HG02623 (cell line): ENCODE results near the gene CHD2.
"Not testable (repeated sequence)": the region's sequence is repeated elsewhere in the genome, so short reads cannot be mapped to it uniquely, and the experiment has no call there.

Experiments used
- ATAC-seq: cut with Tn5 transposase; IDR thresholded peaks from one replicate; pipeline ENCODE4 v1.9.1; 2021; ENCODE audit warnings: moderate library complexity; ENCODE audit not compliant: unreplicated experiment

CHD2 gene

DNA sequence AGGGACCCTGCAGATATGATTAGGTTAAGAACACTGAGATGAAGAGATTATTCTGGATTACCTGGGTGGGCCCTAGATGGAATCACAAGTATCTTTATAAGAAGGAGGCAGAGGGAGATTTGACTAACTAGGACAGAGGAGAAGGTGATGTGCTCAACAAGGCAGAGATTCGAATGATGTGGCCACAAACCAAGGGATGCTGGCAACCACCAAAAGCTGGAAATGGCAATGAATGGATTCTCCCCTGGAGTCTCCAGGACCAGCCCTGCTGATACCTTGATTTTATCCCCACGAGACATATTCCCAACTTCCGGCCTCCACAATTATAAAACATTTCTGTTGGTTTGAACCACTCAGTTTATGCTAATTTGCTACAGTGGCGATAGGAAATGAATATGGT, 146.0 kb downstream of the CHD2 start:
- ATAC-seq = no peak

GRCh38 chr15:93046721-93047120, 146.6 kb downstream of the CHD2 start:
- ATAC-seq = no peak

GRCh38 chr15:93047621-93048425, 147.7 kb downstream of the CHD2 start:
- no peak for ATAC-seq

DNA sequence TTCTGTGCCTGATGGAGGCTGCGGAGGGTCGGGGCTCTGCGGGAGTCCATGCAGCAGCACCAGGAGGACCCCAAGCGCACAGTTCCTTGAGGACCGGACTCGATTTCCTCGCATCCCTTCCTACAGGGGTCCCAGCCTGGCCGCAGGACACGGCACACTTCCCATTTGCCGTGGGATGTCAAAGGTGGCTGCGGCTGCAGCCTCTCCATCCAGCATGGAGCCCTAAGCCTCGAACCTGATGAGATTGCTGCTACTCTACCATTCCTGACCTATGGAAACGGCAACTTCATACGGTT, 148.2 kb downstream of the CHD2 start:
- ATAC-seq = no peak

DNA sequence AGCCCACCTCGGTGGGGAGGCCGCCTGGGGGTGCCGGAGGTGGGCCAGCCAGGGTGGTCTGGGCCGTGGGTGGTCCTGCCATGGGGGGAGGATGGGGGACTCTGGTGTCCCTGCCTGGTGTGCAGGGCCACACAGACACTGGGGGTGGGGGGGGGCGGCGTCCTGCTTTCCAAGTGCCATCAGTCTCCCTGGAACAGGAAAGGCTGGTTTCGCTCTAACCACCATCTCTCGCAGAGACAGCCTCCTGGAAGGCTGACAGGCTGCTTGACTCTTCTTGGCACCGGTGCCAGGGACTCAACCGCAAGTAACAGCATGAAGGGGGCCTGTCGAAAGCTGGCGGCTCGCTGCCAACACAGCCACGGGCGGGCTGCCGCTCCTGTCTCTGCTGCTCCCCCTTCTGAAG, 148.6 kb downstream of the CHD2 start:
- no peak for ATAC-seq

GRCh38 chr15:93049233-93049632, 149.1 kb downstream of the CHD2 start:
- ATAC-seq = no peak

DNA sequence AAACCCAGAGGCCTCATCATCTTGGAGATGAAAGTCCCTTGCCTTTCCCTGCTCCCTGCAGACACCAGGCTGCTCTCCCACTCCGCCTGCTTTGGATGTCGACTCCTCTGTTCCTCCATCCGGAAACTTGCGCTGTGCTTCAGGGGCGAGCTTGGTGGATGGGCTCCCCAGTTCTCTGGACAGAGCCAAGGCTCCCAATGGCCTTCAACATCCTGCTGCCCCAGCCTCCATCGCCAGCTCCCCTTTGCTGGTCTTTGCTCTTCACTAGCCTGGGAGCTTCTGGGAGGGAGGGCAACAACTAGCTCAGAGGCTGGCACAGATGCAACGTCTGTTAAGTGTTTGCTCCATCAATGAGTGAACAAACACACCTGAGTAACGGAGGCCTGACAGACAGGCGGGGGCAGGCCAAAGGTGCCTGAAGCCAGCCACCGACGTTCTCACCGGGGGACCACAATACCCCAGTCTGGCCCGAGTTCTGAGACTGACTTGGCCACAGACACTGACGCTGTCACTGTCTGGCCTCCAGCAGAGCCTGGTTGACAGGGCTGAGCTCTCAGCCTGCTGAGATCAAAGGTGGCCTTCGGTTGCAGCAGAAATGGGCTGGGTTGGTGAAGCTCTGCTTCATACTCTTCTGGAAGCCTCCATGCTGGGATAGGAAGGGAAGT, 149.9 kb downstream of the CHD2 start:
- ATAC-seq = no peak

- no peak for ATAC-seq
Measured at GRCh38 chr15:93050648-93051047, 150.5 kb downstream of the CHD2 start.

- ATAC-seq = no peak
Measured at GRCh38 chr15:93051236-93052089, 151.3 kb downstream of the CHD2 start.

DNA sequence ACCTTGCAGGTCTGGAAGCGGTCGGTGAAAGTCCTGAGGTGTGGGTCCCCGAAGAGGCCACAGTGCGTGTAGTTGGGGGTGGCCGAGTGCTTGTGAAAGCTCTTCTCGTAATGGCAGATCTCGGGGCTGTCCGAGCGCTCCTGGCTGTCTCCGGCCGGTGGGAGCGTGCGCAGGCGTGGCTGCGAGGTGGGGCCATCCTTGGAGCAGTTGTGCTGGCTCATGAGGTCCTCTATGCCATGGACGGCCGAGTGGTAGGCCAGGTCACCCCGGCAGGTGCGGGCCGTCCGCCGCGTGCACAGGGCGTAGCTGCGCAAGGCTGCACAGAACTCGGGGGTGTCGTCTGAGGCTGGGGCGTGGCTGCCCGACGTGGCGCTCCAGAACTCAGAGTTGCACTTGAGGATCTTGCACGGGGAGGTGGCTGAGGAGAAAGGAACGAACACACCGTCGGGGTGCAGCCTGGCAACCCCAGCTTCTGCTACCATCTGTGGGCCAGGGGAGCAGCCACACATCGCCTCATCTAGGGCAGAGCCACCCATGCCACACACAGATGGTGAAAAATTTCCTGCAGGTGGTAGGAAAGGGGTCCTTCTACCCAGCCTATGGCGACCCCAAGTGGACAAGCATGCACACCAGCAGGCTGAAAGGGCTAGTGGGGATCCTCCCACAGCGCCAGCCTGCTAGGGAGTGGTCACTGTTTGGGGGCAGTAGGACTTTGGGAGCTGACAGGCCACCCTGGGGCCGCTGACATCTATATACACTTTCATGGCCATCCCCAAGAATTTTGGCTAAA, 152.2 kb downstream of the CHD2 start:
- no peak for ATAC-seq

DNA sequence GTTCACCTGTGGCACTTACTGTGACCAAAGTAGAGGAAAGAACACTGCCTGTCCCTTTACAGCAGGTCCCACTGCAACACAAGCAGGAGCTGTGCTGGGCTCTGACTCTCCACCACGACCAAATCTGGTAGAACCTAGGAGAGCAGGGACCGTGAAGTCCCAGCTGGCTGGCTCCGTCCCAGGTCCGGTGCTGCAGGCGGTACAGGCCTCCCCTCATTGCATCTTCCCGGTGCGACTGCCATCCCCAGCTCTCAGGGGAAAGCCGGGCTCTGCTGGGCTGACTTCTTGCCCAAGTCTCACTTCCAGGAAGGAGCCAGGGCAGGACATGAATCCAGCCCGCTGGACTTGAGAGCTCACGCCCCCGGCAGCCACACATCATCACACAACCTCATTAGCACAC, 155.1 kb downstream of the CHD2 start:
- no peak for ATAC-seq

DNA sequence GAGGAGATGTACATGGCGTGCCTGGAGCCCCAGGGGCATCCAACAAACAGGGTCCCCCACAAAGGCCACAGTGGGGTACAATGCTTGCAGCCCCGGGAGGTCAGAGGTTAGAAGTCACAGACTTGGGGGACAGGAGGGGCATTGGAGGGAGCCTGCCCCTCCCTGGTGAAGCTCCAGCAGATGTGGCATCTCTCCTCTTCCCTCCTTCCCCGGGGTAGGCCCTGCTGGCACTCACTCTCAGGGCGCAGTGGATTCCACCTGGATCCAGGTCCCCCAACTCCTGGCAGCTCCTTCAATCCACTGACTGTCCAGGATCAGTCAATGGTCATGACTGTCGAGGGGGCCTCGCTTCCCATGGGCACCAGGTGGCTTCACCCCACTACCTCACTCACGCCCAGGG, 156.7 kb downstream of the CHD2 start:
- ATAC-seq = no peak

DNA sequence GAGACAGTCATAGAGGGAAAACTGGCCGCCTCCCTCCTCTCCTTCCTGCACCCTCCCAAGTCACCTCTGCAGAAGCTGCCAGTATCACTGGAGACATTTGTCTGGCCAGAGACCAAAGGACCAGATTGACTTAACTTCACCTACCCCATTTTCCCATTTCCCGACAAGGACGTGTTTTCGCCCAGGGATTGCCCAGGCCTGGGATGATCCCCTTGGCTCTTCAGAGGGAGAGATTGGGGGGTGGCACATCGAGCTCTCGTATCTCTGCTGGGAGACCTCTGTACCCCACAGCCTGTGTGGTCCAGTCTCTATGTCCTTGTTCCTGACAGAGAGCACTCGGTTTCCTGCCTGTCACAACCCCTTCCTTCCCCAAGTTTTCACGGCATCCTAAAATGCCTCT, 157.5 kb downstream of the CHD2 start:
- no peak for ATAC-seq

DNA sequence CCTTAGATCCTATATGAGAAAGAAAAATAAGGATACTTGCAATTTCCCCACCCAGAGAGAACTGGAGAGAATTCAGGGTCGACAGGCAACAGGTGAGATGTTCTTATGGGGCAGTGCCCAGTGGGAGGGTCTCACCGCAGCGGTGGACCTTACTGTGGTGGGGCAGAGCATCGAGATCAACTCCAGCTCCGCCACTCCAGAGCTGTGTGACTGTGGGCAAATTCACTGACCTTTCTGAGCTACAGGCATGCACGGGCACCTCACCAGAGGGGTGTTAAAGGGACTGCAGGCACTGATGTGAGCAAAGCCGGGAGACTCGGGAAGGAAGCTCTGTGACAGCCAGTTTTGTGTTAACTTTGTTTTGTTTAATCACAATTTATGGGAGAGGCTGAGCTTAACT, 158.0 kb downstream of the CHD2 start:
- no peak for ATAC-seq

DNA sequence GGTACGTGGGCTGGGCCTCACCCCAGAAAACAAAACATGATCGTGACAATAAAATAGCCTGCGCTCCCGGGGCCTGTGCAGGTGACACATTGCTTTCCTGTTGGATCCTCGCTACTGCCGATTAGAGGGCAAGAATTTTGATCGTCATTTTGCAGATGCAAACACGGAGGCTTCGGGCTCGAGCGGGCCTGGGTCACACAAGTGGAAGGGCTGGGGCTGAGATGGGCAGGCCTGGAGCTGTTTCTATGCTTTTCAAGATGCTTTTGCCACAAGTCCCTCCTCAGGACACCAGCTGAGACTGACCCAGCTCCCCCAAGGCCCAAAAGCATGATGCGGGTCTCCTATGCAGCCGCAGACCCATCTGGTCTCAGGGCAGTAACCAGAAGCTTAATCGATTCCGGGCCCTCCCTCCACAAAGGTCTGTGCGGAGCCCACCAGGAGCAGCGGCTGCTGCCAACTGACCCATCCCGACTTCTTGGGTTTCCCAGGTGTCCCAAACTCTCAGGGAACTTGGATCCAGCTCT, 158.8 kb downstream of the CHD2 start:
- no peak for ATAC-seq

- ATAC-seq = no peak
Measured at GRCh38 chr15:93059442-93059841, 159.3 kb downstream of the CHD2 start.

DNA sequence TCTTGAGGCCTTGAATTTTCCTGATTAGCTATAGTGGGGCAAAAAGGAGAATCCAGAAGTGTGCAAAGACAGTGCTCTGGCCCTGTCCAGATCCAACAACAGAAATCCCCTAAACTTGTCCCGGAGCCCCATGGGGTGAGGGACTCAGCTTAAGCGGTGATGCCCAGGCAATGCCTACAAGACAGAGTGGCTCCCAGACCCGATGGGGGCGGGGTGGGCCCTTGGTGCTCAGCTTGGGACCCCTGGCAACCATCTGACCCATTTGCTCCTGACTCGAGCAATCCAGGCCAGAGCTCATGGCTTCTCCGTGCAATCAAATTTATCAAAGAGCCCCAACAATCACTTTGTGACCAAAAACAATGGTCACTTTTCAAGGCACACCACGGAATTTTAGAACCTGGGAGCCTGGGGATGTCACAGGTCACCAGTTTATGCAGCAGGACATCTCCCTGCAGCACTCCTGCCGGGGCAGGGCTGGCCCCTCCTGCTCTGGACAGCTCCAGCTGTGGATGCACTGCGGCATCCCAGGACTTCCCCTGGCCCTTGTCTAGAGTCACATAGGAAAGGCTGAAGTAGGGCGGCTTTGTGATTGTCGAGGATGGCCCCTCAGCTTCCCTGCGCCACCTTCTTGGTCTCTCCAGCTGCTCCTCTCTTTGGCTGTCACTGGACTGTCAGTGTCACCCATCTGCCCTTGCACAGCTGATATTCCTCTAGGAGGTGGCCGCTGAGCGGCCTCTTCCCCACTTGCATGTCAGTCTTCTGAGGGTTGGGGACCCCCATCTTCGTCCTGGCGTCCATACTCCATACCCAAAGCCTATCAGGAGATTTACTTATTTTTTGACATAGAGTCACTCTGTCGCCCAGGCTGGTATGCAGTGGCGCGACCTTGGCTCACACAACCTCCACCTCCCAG, 160.5 kb downstream of the CHD2 start:
- no peak for ATAC-seq

GRCh38 chr15:93062628-93063261, 162.6 kb downstream of the CHD2 start:
- ATAC-seq = not testable (repeated sequence)

DNA sequence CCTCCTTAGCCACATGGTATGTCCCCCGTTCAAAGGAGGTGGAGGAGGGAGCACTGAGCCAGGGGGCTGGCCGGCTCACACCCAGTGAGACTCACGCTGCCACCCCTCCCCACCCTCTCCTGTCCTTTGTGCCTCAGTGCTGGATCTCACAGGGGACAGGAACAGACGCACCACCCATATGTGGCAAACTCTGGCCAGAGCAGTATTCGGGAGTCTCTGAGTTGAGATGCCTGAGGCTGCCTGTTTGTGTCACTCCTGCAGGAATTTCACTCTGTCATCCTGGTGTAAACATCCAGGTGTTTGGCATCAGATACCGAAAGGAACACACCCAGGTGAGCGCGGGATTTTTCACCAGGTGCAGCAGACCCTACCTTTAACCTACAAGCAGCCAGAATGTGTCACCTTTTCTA, 163.1 kb downstream of the CHD2 start:
- ATAC-seq = no peak
